ENCODE measurements around the gene CNTN5.

- TF ChIP-seq BACH2 (CRISPR knock-in tag; IDR thresholded peaks at IDR 0.05; ENCODE audit: borderline replicate concordance) (no peak), ISL1 (CRISPR knock-in tag; IDR thresholded peaks at IDR 0.05) (no peak), PATZ1 (CRISPR knock-in tag; IDR thresholded peaks at IDR 0.05; ENCODE audit: borderline replicate concordance) (no peak), GLIS3 (CRISPR knock-in tag; IDR thresholded peaks at IDR 0.05) (no peak), RARB (CRISPR knock-in tag; IDR thresholded peaks at IDR 0.05) (no peak), PPARA (CRISPR knock-in tag; IDR thresholded peaks at IDR 0.05; ENCODE audit: borderline replicate concordance) (no peak), TCF4 (CRISPR knock-in tag; IDR thresholded peaks at IDR 0.05; ENCODE audit: borderline replicate concordance) (no peak), ZNF565 (CRISPR knock-in tag; conservative IDR thresholded peaks at IDR 0.05; ENCODE audit: low read depth) (no peak)
These were observed 363.0 kb downstream of the CNTN5 start for GRCh38 chr11:99383648-99384245.

All from SK-N-SH treated with all-trans-retinoic acid at 6 μM for 48 hours (cell line).